Suprapubic skin (tissue), 4 donors: ENCODE data around the gene CSRP1.

Source experiments
- EP300 ChIP-seq: sonication (generic); formaldehyde crosslinking; IDR thresholded peaks from one replicate; pipeline ENCODE4 v1.6.1; 2017; ENCODE audit warnings: antibody characterized with exemption
- POLR2A ChIP-seq, 2 donors: fragments of 450-650 bp; IDR thresholded peaks; one replicate each; pipeline ENCODE4 v1.6.1; 2017; ENCODE audit warnings: antibody characterized with exemption in 2 of 2, mild to moderate bottlenecking in 2 of 2, moderate library complexity in 2 of 2
- POLR2AphosphoS5 ChIP-seq, 3 donors: sonication (generic); formaldehyde crosslinking; IDR thresholded peaks; one replicate each; pipeline ENCODE4 v1.6.1; 2017; ENCODE audit warnings: antibody characterized with exemption in 3 of 3
- TF ChIP-seq, protein P1 (sequence below), 2 donors: fragments of 200-600 bp in 1 of 2; fragments of 450-650 bp in 1 of 2; sonication (generic) in 1 of 2; IDR thresholded peaks; one replicate each; pipeline ENCODE4 v1.5.1; 2016 to 2019; ENCODE audit warnings: antibody characterized with exemption in 2 of 2, mild to moderate bottlenecking in 1 of 2, moderate library complexity in 1 of 2

GRCh38 chr1:201551877-201552731 lies 45.2 kb upstream of the CSRP1 start:
- TF ChIP-seq, protein P1, sequence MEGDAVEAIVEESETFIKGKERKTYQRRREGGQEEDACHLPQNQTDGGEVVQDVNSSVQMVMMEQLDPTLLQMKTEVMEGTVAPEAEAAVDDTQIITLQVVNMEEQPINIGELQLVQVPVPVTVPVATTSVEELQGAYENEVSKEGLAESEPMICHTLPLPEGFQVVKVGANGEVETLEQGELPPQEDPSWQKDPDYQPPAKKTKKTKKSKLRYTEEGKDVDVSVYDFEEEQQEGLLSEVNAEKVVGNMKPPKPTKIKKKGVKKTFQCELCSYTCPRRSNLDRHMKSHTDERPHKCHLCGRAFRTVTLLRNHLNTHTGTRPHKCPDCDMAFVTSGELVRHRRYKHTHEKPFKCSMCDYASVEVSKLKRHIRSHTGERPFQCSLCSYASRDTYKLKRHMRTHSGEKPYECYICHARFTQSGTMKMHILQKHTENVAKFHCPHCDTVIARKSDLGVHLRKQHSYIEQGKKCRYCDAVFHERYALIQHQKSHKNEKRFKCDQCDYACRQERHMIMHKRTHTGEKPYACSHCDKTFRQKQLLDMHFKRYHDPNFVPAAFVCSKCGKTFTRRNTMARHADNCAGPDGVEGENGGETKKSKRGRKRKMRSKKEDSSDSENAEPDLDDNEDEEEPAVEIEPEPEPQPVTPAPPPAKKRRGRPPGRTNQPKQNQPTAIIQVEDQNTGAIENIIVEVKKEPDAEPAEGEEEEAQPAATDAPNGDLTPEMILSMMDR (IDR thresholded peaks at IDR 0.05), result no peak
- TF ChIP-seq POLR2AphosphoS5 (IDR thresholded peaks at IDR 0.05), result no peak
- no peak for TF ChIP-seq POLR2A (IDR thresholded peaks at IDR 0.05)
- no peak for TF ChIP-seq EP300
